RKO (cell line): ENCODE measurements around the gene GFPT2.

ENCODE experiments used
- DNase-seq: peaks from one replicate; pipeline ENCODE4 v3.0.0-alpha.2; 2016; ENCODE audit warnings: low spot score

The GFPT2 gene

GRCh38 chr5:180350711-180351465 lies 2.2 kb downstream of the GFPT2 start:
- no peak for DNase-seq

GRCh38 chr5:180350296-180350695 lies 2.8 kb downstream of the GFPT2 start:
- DNase-seq, result no peak

GRCh38 chr5:180349391-180349790 lies 3.7 kb downstream of the GFPT2 start:
- DNase-seq, result no peak

GRCh38 chr5:180348336-180348735 lies 4.8 kb downstream of the GFPT2 start:
- no peak for DNase-seq

GRCh38 chr5:180347702-180348101 lies 5.4 kb downstream of the GFPT2 start:
- DNase-seq, result no peak

GRCh38 chr5:180346358-180346757 lies 6.8 kb downstream of the GFPT2 start:
- no peak for DNase-seq

- no peak for DNase-seq
Measured at GRCh38 chr5:180345781-180346180, 7.4 kb downstream of the GFPT2 start.

- no peak for DNase-seq
Measured at GRCh38 chr5:180345186-180345585, 8.0 kb downstream of the GFPT2 start.

- DNase-seq, result no peak
Measured at GRCh38 chr5:180344696-180344999, 8.5 kb downstream of the GFPT2 start.

- no peak for DNase-seq
Measured at GRCh38 chr5:180343831-180344695, 9.1 kb downstream of the GFPT2 start.

GRCh38 chr5:180343110-180343830 lies 9.9 kb downstream of the GFPT2 start:
- DNase-seq, result no peak

- no peak for DNase-seq
Measured at GRCh38 chr5:180341595-180341994, 11.5 kb downstream of the GFPT2 start.

GRCh38 chr5:180340856-180341255 lies 12.3 kb downstream of the GFPT2 start:
- no peak for DNase-seq

GRCh38 chr5:180339583-180340183 lies 13.5 kb downstream of the GFPT2 start:
- no peak for DNase-seq

- no peak for DNase-seq
Measured at GRCh38 chr5:180338001-180338707, 15.0 kb downstream of the GFPT2 start.

- DNase-seq, result no peak
Measured at GRCh38 chr5:180336234-180337020, 16.7 kb downstream of the GFPT2 start.

- no peak for DNase-seq
Measured at GRCh38 chr5:180335614-180336233, 17.4 kb downstream of the GFPT2 start.

- no peak for DNase-seq
Measured at GRCh38 chr5:180334751-180335613, 18.2 kb downstream of the GFPT2 start.

- no peak for DNase-seq
Measured at GRCh38 chr5:180334176-180334575, 19.0 kb downstream of the GFPT2 start.
